Neural progenitor cell (in vitro differentiated cells): ENCODE results near the gene PTPRG. TPM values are rescaled to one million over a fixed set of nuclear protein-coding genes. Genes with fewer than 3 reads are reported as not detected.

ENCODE experiments used
- DNase-seq: peaks from one replicate; pipeline ENCODE4 v3.0.0-alpha.2; 2016; ENCODE audit warnings: low spot score
- H2AFZ ChIP-seq: fragments of 200-600 bp; sonication (generic); replicated peaks from 2 replicates; pipeline ENCODE4 v1.6.1; 2016; ENCODE audit warnings: antibody characterized with exemption
- H3F3A ChIP-seq: fragments of 200-600 bp; sonication (generic); 2 replicates; pipeline ENCODE4 v1.6.1; 2016; ENCODE audit warnings: antibody characterized with exemption, low read depth
- H3K27ac ChIP-seq: fragments of 200-600 bp; sonication (generic); 2 replicates; pipeline ENCODE4 v1.5.1; 2016; ENCODE audit warnings: mild to moderate bottlenecking
- H3K27me3 ChIP-seq: fragments of 200-600 bp; sonication (generic); 2 replicates; pipeline ENCODE4 v1.6.1; 2016; ENCODE audit warnings: mild to moderate bottlenecking, moderate library complexity
- H3K36me3 ChIP-seq: fragments of 200-600 bp; sonication (generic); 2 replicates; pipeline ENCODE4 v1.5.1; 2016
- H3K4me1 ChIP-seq: fragments of 200-600 bp; sonication (generic); 2 replicates; pipeline ENCODE4 v1.6.1; 2016; ENCODE audit warnings: mixed run types
- H3K4me2 ChIP-seq: fragments of 200-600 bp; sonication (generic); 2 replicates; pipeline ENCODE4 v1.6.1; 2016
- H3K4me3 ChIP-seq: fragments of 200-600 bp; sonication (generic); 2 replicates; pipeline ENCODE4 v1.5.1; 2016
- H3K79me2 ChIP-seq: fragments of 200-600 bp; sonication (generic); 2 replicates; pipeline ENCODE4 v1.6.1; 2016; ENCODE audit warnings: low read depth
- H3K9ac ChIP-seq: fragments of 200-600 bp; sonication (generic); 2 replicates; pipeline ENCODE4 v1.6.1; 2016
- H3K9me3 ChIP-seq: fragments of 200-600 bp; sonication (generic); 2 replicates; pipeline ENCODE4 v1.5.1; 2016; ENCODE audit warnings: low read depth
- H4K20me1 ChIP-seq: fragments of 200-600 bp; sonication (generic); 2 replicates; pipeline ENCODE4 v1.6.1; 2016; ENCODE audit warnings: low read depth
- H3K27ac Mint-ChIP-seq: 3 replicates; pipeline ENCODE4 v1.8.0; 2021; ENCODE audit warnings: mixed read lengths
- H3K27me3 Mint-ChIP-seq: 2 replicates; pipeline ENCODE4 v1.8.0; 2022; ENCODE audit warnings: low read depth, mild to moderate bottlenecking, inconsistent platforms, moderate library complexity, mixed read lengths; ENCODE audit not compliant: insufficient read depth
- H3K36me3 Mint-ChIP-seq: 3 replicates; pipeline ENCODE4 v1.8.0; 2021; ENCODE audit warnings: mixed read lengths
- H3K4me1 Mint-ChIP-seq: 3 replicates; pipeline ENCODE4 v1.8.0; 2021; ENCODE audit warnings: mixed read lengths
- H3K4me3 Mint-ChIP-seq: 3 replicates; pipeline ENCODE4 v1.8.0; 2021; ENCODE audit warnings: mild to moderate bottlenecking, moderate library complexity, mixed read lengths
- H3K9me3 Mint-ChIP-seq: 3 replicates; pipeline ENCODE4 v1.8.0; 2020; ENCODE audit warnings: mixed read lengths
- EZH2 ChIP-seq: fragments of 200-600 bp; sonication (generic); IDR thresholded peaks from 2 replicates; pipeline ENCODE4 v1.6.1; 2017; ENCODE audit warnings: antibody characterized with exemption, mild to moderate bottlenecking, moderate library complexity
- EZH2phosphoT487 ChIP-seq: fragments of 200-600 bp; sonication (generic); IDR thresholded peaks from 2 replicates; pipeline ENCODE4 v1.6.1; 2017; ENCODE audit warnings: antibody characterized with exemption
- total RNA-seq: library from RNA; depleted of rRNA; stranded (reverse); fragments of >200 nt; gene quantifications from 2 replicates; pipeline ENCODE4 v1.2.3, GENCODE V29; 2015; ENCODE audit warnings: low replicate concordance
- TF ChIP-seq, protein P1 (sequence below): fragments of 200-600 bp; sonication (generic); IDR thresholded peaks from 2 replicates; pipeline ENCODE4 v1.5.1; 2017; ENCODE audit warnings: antibody characterized with exemption, mild to moderate bottlenecking

The PTPRG gene
- total RNA-seq, 1 donor from 2014 or later = 65.3 TPM

DNA sequence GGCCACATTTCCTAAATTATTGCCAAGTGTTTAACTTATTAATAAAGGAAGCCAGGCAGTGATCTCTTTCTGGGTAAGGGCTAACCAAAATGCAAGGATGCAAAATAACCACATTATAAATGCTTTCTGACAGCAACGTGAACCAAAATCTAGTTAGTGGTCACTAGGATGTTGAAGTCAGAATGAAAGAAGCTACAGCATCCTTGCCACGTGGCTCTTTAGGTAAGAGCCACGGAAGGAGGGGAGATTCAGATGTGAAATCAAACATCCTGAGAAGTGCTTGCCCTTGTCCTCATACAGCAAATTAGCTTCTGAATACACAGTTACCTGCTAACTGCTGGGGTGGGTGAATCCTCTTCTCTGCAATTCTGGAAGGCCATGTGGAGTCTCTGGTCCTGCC, 565.7 kb downstream of the PTPRG start:
- Histone ChIP-seq H2AFZ (no peak overlapping the region), H3F3A (peaks cover 3% of the 10 kb centered on the region), H3K27ac (no peak overlapping the region), H3K4me2 (no peak overlapping the region), H3K9me3 (no peaks in the 10 kb centered on the region), H3K4me1 (peaks cover 6% of the 10 kb centered on the region), H3K4me3 (no peak overlapping the region), H3K79me2 (no peaks in the 10 kb centered on the region), H4K20me1 (peaks cover 4% of the 10 kb centered on the region), H3K9ac (no peak overlapping the region), H3K27me3 (no peaks in the 10 kb centered on the region), H3K36me3 (no peaks in the 10 kb centered on the region)
- Mint-ChIP-seq H3K27me3 (peaks cover 3% of the 10 kb centered on the region), H3K4me1 (peaks cover 30% of the 10 kb centered on the region), H3K9me3 (peaks cover 12% of the 10 kb centered on the region), H3K27ac (no peak overlapping the region), H3K4me3 (no peak overlapping the region), H3K36me3 (peaks cover 2% of the 10 kb centered on the region)
- TF ChIP-seq EZH2phosphoT487 = no peak
- TF ChIP-seq, protein P1, sequence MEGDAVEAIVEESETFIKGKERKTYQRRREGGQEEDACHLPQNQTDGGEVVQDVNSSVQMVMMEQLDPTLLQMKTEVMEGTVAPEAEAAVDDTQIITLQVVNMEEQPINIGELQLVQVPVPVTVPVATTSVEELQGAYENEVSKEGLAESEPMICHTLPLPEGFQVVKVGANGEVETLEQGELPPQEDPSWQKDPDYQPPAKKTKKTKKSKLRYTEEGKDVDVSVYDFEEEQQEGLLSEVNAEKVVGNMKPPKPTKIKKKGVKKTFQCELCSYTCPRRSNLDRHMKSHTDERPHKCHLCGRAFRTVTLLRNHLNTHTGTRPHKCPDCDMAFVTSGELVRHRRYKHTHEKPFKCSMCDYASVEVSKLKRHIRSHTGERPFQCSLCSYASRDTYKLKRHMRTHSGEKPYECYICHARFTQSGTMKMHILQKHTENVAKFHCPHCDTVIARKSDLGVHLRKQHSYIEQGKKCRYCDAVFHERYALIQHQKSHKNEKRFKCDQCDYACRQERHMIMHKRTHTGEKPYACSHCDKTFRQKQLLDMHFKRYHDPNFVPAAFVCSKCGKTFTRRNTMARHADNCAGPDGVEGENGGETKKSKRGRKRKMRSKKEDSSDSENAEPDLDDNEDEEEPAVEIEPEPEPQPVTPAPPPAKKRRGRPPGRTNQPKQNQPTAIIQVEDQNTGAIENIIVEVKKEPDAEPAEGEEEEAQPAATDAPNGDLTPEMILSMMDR = no peak
- no peak for TF ChIP-seq EZH2
- DNase-seq = no peak

DNA sequence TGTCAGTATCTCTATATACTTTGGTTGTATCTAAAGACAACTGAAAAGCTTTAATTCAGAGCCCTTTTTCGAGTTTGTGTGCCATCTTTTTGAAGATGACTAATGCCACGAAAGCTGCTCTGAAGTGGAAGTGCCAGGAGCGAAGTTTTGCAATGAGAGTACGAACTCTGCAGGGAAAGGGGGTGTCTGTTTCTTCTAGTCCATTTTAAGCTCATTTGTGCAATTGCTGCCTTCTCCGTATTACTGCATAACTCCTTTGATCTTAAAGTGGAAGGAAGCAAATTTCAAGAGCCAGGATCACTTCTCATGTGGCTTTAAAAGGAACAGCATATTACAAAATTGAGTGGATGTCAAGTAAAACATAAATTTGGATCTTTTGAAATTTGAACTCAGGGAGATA, 566.7 kb downstream of the PTPRG start:
- DNase-seq = no peak
- no peak overlapping the region for H3K9ac ChIP-seq
- H3K9me3 ChIP-seq = no peaks in the 10 kb centered on the region
- TF ChIP-seq EZH2phosphoT487 (no peak), EZH2 (no peak)
- TF ChIP-seq, protein P1 = no peak
- Mint-ChIP-seq H3K27me3 (peaks cover 3% of the 10 kb centered on the region), H3K36me3 (peaks cover 2% of the 10 kb centered on the region), H3K27ac (no peak overlapping the region), H3K4me1 (peaks cover 30% of the 10 kb centered on the region), H3K9me3 (peaks cover 12% of the 10 kb centered on the region), H3K4me3 (no peak overlapping the region)
- H3K36me3 ChIP-seq = no peaks in the 10 kb centered on the region
- no peaks in the 10 kb centered on the region for H3K79me2 ChIP-seq
- peaks cover 8% of the 10 kb centered on the region for H4K20me1 ChIP-seq
- H3K27ac ChIP-seq = no peak overlapping the region
- no peaks in the 10 kb centered on the region for H3K27me3 ChIP-seq
- no peak overlapping the region for H3K4me3 ChIP-seq
- H3K4me2 ChIP-seq = no peak overlapping the region
- peaks cover 4% of the 10 kb centered on the region for H3F3A ChIP-seq
- H3K4me1 ChIP-seq = peaks cover 14% of the 10 kb centered on the region
- no peak overlapping the region for H2AFZ ChIP-seq

DNA sequence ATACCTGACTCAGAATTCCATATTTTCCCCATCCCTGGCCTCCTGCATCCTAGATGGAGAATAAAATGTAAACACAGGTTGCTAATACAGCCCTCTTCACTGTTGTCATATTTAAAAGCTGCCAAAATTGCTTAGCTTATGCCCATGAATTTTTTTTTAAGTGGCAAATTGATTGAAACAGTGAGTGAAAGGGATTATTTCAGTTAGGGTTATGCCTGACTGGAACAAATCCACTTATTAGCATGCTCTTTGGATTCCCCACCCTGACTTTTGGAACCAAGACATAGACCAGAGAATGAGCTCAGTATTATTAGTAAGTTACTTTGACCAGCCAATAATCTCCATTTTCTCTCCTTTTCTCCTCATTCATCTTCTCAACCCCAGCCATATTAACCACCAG, 567.3 kb downstream of the PTPRG start:
- H3K4me2 ChIP-seq = no peak overlapping the region
- H3K4me3 Mint-ChIP-seq = no peak overlapping the region

More for the DNA sequence above, 567.3 kb downstream of the PTPRG start:
- H3K27me3 Mint-ChIP-seq = peaks cover 3% of the 10 kb centered on the region
- H2AFZ ChIP-seq = no peak overlapping the region
- no peaks in the 10 kb centered on the region for H3K79me2 ChIP-seq
- DNase-seq = no peak
- peaks cover 10% of the 10 kb centered on the region for H4K20me1 ChIP-seq
- TF ChIP-seq, protein P1 = no peak
- TF ChIP-seq EZH2phosphoT487 (no peak), EZH2 (no peak)
- no peak overlapping the region for H3K27ac Mint-ChIP-seq
- H3K9me3 ChIP-seq = no peaks in the 10 kb centered on the region
- H3K27me3 ChIP-seq = no peaks in the 10 kb centered on the region
- H3K9ac ChIP-seq = no peak overlapping the region
- H3K36me3 Mint-ChIP-seq = peaks cover 2% of the 10 kb centered on the region
- peaks cover 33% of the 10 kb centered on the region for H3K4me1 Mint-ChIP-seq
- no peaks in the 10 kb centered on the region for H3K36me3 ChIP-seq
- H3K27ac ChIP-seq = no peak overlapping the region
- H3K4me3 ChIP-seq = no peak overlapping the region
- peaks cover 7% of the 10 kb centered on the region for H3F3A ChIP-seq
- peaks cover 20% of the 10 kb centered on the region for H3K4me1 ChIP-seq
- H3K9me3 Mint-ChIP-seq = peaks cover 12% of the 10 kb centered on the region
